CD14-positive monocyte (primary cell): ENCODE data around the gene ARID4B. TPM values are rescaled to one million over a fixed set of nuclear protein-coding genes. Genes with fewer than 3 reads are reported as not detected.
"Not testable (repeated sequence)": the region's sequence is repeated elsewhere in the genome, so short reads cannot be mapped to it uniquely, and the experiment has no call there.

Experiments used
- DNase-seq, 3 donors: peaks; one replicate each; pipeline ENCODE4 v3.0.0-alpha.2; 2011 to 2022
- H2AFZ ChIP-seq: 2 replicates; pipeline ENCODE4 v1.6.0; 2012; ENCODE audit warnings: mild to moderate bottlenecking, low read depth, low read length, inconsistent platforms; ENCODE audit not compliant: insufficient read depth, poor library complexity, severe bottlenecking
- H3K27ac ChIP-seq, 2 donors: 1 replicate in 1 of 2; 2 replicates in 1 of 2; pipeline ENCODE4 v1.5.1; 2012 to 2013; ENCODE audit warnings: low read length in 2 of 2, control low read depth in 1 of 2, inconsistent platforms in 1 of 2, low read depth in 1 of 2, mild to moderate bottlenecking in 1 of 2
- H3K27me3 ChIP-seq, 2 donors: one replicate each; pipeline versions ENCODE4 v1.6.0 to v1.6.1; 2011 to 2013; ENCODE audit warnings: low read length in 2 of 2; ENCODE audit not compliant: control insufficient read depth in 2 of 2, insufficient read depth in 2 of 2
- H3K36me3 ChIP-seq, 2 donors: replicated peaks in 1 of 2; 1 replicate in 1 of 2; 2 replicates in 1 of 2; pipeline versions ENCODE4 v1.5.1 to v1.6.1; 2012 to 2013; ENCODE audit warnings: low read length in 2 of 2, control low read depth in 1 of 2, inconsistent platforms in 1 of 2, mild to moderate bottlenecking in 1 of 2; ENCODE audit not compliant: insufficient read depth in 2 of 2, control insufficient read depth in 1 of 2
- H3K4me1 ChIP-seq, 2 donors: 1 replicate in 1 of 2; 2 replicates in 1 of 2; pipeline versions ENCODE4 v1.5.1 to v1.6.1; 2012 to 2013; ENCODE audit warnings: low read length in 2 of 2, control low read depth in 1 of 2, inconsistent platforms in 1 of 2, mild to moderate bottlenecking in 1 of 2, moderate library complexity in 1 of 2; ENCODE audit not compliant: insufficient read depth in 2 of 2, control insufficient read depth in 1 of 2
- H3K4me2 ChIP-seq: replicated peaks from 2 replicates; pipeline ENCODE3; 2012; ENCODE audit warnings: low read length, moderate library complexity, mild to moderate bottlenecking; ENCODE audit not compliant: poor library complexity, severe bottlenecking; ENCODE audit errors: extremely low read depth
- H3K4me3 ChIP-seq, 3 experiments: fragments of 200-600 bp in 1 of 3; sonication (generic) in 1 of 3; replicated peaks in 1 of 3; 1 replicate in 2 of 3; 2 replicates in 1 of 3; pipeline ENCODE4 v1.5.1; 2011 to 2013; ENCODE audit warnings: low read length in 3 of 3, mild to moderate bottlenecking in 3 of 3, control low read depth in 2 of 3, low read depth in 2 of 3, inconsistent platforms in 1 of 3, moderate library complexity in 1 of 3
- H3K79me2 ChIP-seq: 2 replicates; pipeline ENCODE4 v1.6.0; 2012; ENCODE audit warnings: mild to moderate bottlenecking, control low read depth, inconsistent platforms, low read length, moderate library complexity; ENCODE audit not compliant: insufficient read depth
- H3K9ac ChIP-seq: 2 replicates; pipeline ENCODE4 v1.6.0; 2017; ENCODE audit warnings: low read length, mild to moderate bottlenecking; ENCODE audit not compliant: insufficient read depth, poor library complexity, severe bottlenecking
- H3K9me3 ChIP-seq, 2 donors: replicated peaks in 1 of 2; 1 replicate in 1 of 2; 2 replicates in 1 of 2; pipeline versions ENCODE4 v1.5.1 to v1.6.1; 2012 to 2013; ENCODE audit warnings: low read length in 2 of 2, control low read depth in 1 of 2; ENCODE audit not compliant: control insufficient read depth in 1 of 2, insufficient read depth in 1 of 2
- H4K20me1 ChIP-seq: 2 replicates; pipeline ENCODE4 v1.6.0; 2012; ENCODE audit warnings: mild to moderate bottlenecking, low read length, control low read depth, moderate library complexity; ENCODE audit not compliant: insufficient read depth
- H3K27ac Mint-ChIP-seq, 7 donors: one replicate each; pipeline ENCODE4 v1.8.0; 2020; ENCODE audit warnings: mild to moderate bottlenecking in 7 of 7, mixed read lengths in 7 of 7, moderate library complexity in 6 of 7, inconsistent platforms in 2 of 7
- H3K27me3 Mint-ChIP-seq, 3 donors: one replicate each; pipeline ENCODE4 v1.8.0; 2021 to 2022; ENCODE audit warnings: low read depth in 3 of 3, mild to moderate bottlenecking in 3 of 3, mixed read lengths in 3 of 3, moderate library complexity in 3 of 3, inconsistent platforms in 1 of 3
- H3K36me3 Mint-ChIP-seq, 2 donors: one replicate each; pipeline ENCODE4 v1.8.0; 2020; ENCODE audit warnings: mixed read lengths in 2 of 2, inconsistent platforms in 1 of 2, mild to moderate bottlenecking in 1 of 2
- H3K4me1 Mint-ChIP-seq: one replicate; pipeline ENCODE4 v1.8.0; 2020; ENCODE audit warnings: mild to moderate bottlenecking, mixed read lengths
- H3K4me3 Mint-ChIP-seq, 2 donors: one replicate each; pipeline ENCODE4 v1.8.0; 2020; ENCODE audit warnings: mild to moderate bottlenecking in 2 of 2, mixed read lengths in 2 of 2, moderate library complexity in 1 of 2
- H3K9me3 Mint-ChIP-seq, 7 donors: one replicate each; pipeline ENCODE4 v1.8.0; 2020 to 2022; ENCODE audit warnings: mixed read lengths in 7 of 7, mild to moderate bottlenecking in 6 of 7, moderate library complexity in 6 of 7, inconsistent platforms in 2 of 7
- WGBS: methylation state at CpG from one replicate; pipeline ENCODE4 v1.1.5; 2013; ENCODE audit warnings: missing lambda C conversion rate; ENCODE audit not compliant: insufficient coverage; 5-methylcytosine and 5-hydroxymethylcytosine counted together
- intact Hi-C, 2 donors: fragments of 100-400 bp; cut with micrococcal nuclease; formaldehyde crosslinking; loops; one replicate each; pipeline versions ENCODE4 v1.15.0 to v1.15.1; 2023
- polyA plus RNA-seq, 3 donors: library from polyadenylated mRNA; depleted of rRNA in 1 of 3; unstranded in 2 of 3; stranded (reverse) in 1 of 3; fragments of 300-500 nt in 2 of 3; fragments of >200 nt in 1 of 3; fragmentation: Illumina TruSeq in 2 of 3; gene quantifications; 1 replicate in 2 of 3; 2 replicates in 1 of 3; pipeline ENCODE4 v1.2.3, GENCODE V29; 2012 to 2021
- TF ChIP-seq, protein P1 (sequence below): fragments of 200-600 bp; IDR thresholded peaks from one replicate; pipeline ENCODE4 v1.8.0; 2022; ENCODE audit warnings: antibody characterized with exemption, mild to moderate bottlenecking

The ARID4B gene
- polyA plus RNA-seq, 3 donors: 9.3 to 15.4 (median 11.1) TPM

DNA sequence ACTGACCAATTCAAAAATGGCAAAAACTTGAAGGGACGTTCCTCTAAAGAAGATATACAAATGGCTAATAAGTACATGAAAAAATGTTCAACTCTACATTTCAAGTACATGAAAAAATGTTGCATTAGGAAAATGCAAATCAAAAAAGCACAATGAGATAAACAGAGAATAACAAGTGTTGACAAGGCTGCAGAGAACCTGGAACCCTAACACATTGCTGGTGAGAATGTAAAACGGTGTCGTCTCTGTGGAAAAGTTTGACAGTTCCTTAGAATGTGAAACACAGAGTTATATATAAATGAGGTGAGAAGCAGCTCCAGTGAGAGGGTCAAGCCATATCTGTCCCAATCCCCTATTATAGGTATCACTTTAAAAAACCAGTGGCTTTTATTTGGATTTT is 122.3 kb downstream of the ARID4B start:
- Histone ChIP-seq H3K4me1 (no peaks in the 10 kb centered on the region), H2AFZ (no peak overlapping the region), H3K79me2 (no peaks in the 10 kb centered on the region), H3K9ac (no peak overlapping the region), H3K27me3 (no peaks in the 10 kb centered on the region), H3K9me3 (no peaks in the 10 kb centered on the region), H3K4me2 (no peak overlapping the region), H3K36me3 (peaks cover 52 to 73% of the 10 kb centered on the region in 2 donors), H3K27ac (no peak overlapping the region), H4K20me1 (no peaks in the 10 kb centered on the region), H3K4me3 (no peak overlapping the region)
- intact Hi-C loops: no loop called here
- Mint-ChIP-seq H3K27me3 (no peaks in the 10 kb centered on the region), H3K27ac (no peak overlapping the region), H3K36me3 (peaks cover 35 to 62% of the 10 kb centered on the region in 2 donors), H3K9me3 (no peaks in the 10 kb centered on the region), H3K4me3 (no peak overlapping the region), H3K4me1 (no peaks in the 10 kb centered on the region)
- no CpG with 5 or more reads among the region's 3 CpGs for WGBS
- TF ChIP-seq, protein P1, sequence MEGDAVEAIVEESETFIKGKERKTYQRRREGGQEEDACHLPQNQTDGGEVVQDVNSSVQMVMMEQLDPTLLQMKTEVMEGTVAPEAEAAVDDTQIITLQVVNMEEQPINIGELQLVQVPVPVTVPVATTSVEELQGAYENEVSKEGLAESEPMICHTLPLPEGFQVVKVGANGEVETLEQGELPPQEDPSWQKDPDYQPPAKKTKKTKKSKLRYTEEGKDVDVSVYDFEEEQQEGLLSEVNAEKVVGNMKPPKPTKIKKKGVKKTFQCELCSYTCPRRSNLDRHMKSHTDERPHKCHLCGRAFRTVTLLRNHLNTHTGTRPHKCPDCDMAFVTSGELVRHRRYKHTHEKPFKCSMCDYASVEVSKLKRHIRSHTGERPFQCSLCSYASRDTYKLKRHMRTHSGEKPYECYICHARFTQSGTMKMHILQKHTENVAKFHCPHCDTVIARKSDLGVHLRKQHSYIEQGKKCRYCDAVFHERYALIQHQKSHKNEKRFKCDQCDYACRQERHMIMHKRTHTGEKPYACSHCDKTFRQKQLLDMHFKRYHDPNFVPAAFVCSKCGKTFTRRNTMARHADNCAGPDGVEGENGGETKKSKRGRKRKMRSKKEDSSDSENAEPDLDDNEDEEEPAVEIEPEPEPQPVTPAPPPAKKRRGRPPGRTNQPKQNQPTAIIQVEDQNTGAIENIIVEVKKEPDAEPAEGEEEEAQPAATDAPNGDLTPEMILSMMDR: no peak
- no peak for DNase-seq

DNA sequence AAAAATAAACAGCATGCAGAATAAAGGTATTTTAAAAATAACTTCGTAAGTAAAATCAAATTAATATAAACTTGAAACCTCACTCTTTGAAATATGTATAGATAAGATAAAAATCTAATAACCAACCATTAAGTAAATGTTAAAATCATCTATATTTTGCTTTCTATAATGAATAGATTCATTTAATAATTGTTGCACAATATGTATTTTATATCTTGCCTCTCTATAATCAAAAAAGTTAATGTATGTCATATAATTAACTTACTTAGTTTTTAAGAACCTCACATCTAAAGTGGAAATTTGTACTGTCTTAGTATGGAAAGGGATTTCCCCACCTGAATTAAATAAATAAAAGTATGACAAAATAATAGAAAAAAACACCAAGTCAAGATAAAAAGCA is 124.6 kb downstream of the ARID4B start:
- Histone ChIP-seq H3K27me3 (no peaks in the 10 kb centered on the region), H3K4me2 (no peak overlapping the region), H3K79me2 (no peaks in the 10 kb centered on the region), H3K27ac (no peak overlapping the region), H3K9me3 (no peaks in the 10 kb centered on the region), H4K20me1 (no peaks in the 10 kb centered on the region), H3K9ac (no peak overlapping the region), H3K4me3 (no peak overlapping the region), H2AFZ (no peak overlapping the region), H3K36me3 (peaks cover 34 to 58% of the 10 kb centered on the region in 2 donors), H3K4me1 (no peaks in the 10 kb centered on the region)
- no peaks in the 10 kb centered on the region for H3K9me3 Mint-ChIP-seq
- WGBS: no CpG with 5 or more reads among the region's 1 CpG
- intact Hi-C loops: no loop called here
- no peaks in the 10 kb centered on the region for H3K27me3 Mint-ChIP-seq
- TF ChIP-seq, protein P1: no peak
- peaks cover 31 to 55% of the 10 kb centered on the region in 2 donors for H3K36me3 Mint-ChIP-seq
- no peak overlapping the region for H3K27ac Mint-ChIP-seq
- no peak overlapping the region for H3K4me3 Mint-ChIP-seq
- DNase-seq: no peak
- no peaks in the 10 kb centered on the region for H3K4me1 Mint-ChIP-seq

DNA sequence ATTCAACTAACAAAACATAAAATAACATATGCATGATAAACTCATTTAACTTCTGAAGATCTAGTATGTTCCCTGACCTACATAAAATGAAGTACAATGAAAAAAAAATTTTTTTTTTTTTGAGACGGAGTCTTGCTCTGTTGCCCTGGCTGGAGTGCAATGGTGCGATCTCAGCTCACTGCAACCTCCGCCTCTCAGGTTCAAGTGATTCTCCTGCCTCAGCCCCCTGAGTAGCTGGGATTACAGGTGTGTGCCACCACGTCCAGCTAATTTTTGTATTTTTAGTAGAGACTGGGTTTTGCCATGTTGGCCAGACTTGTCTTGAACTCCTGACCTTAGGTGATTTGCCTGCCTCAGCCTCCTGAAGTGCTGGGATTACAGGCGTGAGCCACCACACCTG is 125.5 kb downstream of the ARID4B start:
- DNase-seq, H3K9me3 ChIP-seq, H3K4me2 ChIP-seq, H3K4me3 Mint-ChIP-seq, H3K27ac ChIP-seq, H3K9ac ChIP-seq, H3K4me3 ChIP-seq, H3K27me3 ChIP-seq, H2AFZ ChIP-seq, H3K27me3 Mint-ChIP-seq, H4K20me1 ChIP-seq, H3K4me1 ChIP-seq, H3K27ac Mint-ChIP-seq, intact Hi-C loops, H3K9me3 Mint-ChIP-seq, H3K79me2 ChIP-seq, H3K4me1 Mint-ChIP-seq: not testable (repeated sequence)
- peaks cover 31 to 53% of the 10 kb centered on the region in 2 donors for H3K36me3 Mint-ChIP-seq
- peaks cover 29 to 65% of the 10 kb centered on the region in 2 donors for H3K36me3 ChIP-seq
- WGBS: 100% methylated on average over 1 of the region's 5 CpGs
